Measurements from ENCODE around the gene TMPRSS6.

Gene TMPRSS6

DNA sequence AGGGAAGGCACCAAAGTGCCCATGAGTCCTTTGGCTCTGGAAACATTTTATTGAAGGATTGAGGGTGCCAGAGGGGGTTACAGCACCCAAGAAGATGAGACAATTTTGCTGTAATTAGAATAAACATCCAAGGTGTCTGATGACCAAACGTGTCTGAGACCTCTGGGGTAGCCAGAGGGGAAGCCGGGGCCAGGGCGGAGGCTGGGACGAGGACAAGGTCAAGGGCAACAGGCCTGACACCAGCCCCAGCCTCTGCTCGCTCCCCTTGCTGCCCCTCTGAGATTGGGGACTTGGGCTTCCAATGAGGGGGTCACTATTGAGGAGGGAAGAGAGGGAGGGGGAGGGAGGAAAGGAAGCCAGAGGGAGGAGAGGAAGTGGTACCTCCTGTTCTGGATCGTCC, 25.6 kb downstream of the TMPRSS6 start:
- no peak for DNase-seq (ENCODE audit: low read depth)
- TF ChIP-seq, protein P1, sequence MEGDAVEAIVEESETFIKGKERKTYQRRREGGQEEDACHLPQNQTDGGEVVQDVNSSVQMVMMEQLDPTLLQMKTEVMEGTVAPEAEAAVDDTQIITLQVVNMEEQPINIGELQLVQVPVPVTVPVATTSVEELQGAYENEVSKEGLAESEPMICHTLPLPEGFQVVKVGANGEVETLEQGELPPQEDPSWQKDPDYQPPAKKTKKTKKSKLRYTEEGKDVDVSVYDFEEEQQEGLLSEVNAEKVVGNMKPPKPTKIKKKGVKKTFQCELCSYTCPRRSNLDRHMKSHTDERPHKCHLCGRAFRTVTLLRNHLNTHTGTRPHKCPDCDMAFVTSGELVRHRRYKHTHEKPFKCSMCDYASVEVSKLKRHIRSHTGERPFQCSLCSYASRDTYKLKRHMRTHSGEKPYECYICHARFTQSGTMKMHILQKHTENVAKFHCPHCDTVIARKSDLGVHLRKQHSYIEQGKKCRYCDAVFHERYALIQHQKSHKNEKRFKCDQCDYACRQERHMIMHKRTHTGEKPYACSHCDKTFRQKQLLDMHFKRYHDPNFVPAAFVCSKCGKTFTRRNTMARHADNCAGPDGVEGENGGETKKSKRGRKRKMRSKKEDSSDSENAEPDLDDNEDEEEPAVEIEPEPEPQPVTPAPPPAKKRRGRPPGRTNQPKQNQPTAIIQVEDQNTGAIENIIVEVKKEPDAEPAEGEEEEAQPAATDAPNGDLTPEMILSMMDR (IDR thresholded peaks at IDR 0.05; ENCODE audit: low read length, missing control alignments): no peak

DNA sequence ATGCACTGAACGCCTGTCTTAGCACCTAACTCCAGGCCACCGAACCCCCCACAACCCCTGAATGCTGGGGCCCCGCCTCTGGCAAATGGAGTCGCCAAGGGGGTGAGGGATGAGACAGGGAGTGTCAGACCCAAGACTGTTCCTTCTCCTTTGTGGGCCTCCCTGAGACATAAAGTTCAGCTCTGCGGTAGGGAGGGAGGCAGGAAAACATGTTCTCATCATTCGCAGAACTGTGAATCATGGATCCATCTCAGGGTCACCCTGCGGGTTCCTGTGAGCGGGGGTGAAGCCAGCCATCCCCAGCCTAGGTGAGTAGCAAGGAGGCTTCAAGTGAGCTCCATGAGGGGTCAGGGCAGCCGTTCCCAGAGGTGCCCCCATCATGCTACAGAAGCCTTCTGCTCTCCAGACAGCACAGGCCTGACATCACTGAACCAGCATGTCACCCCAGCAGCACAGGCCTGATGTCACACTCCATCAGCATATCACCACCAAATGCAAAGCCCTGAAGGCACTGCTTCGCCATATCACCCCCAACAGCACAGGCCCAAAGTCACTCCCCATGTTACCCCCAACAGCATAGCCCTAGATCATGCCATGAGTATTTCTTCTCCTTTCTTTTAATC, 27.2 kb downstream of the TMPRSS6 start:
- no peak for DNase-seq (ENCODE audit: low read depth)
- no peak overlapping the region for H3K4me3 ChIP-seq (replicated peaks; ENCODE audit: low read depth, low read length)
- TF ChIP-seq, protein P1 (IDR thresholded peaks at IDR 0.05; ENCODE audit: low read length, missing control alignments): no peak

More for the DNA sequence above, 25.6 kb downstream of the TMPRSS6 start:
- H3K4me3 ChIP-seq (replicated peaks; ENCODE audit: low read depth, low read length): no peak overlapping the region

DNA sequence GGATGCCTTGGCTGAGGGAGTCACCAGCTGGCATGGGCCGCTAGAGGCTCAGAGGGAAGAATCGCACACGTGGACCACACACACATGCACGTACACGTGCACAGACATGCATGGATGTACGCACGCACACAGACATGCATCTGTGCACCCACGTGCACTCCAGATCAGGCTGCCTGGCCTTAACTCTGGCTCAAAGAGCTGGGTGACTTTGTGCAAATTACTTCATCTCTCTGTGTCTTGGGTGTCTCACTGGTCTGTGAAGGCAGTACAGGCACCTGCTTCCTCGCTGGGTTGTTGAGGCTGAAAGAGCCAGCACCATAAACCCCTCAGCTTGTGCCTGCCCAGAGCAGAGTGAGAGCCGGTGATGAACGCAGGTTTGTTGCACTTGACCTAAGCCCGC, 28.7 kb downstream of the TMPRSS6 start:
- TF ChIP-seq, protein P1 (IDR thresholded peaks at IDR 0.05; ENCODE audit: low read length, missing control alignments): no peak
- no peak overlapping the region for H3K4me3 ChIP-seq (replicated peaks; ENCODE audit: low read depth, low read length)
- DNase-seq (ENCODE audit: low read depth): no peak

DNA sequence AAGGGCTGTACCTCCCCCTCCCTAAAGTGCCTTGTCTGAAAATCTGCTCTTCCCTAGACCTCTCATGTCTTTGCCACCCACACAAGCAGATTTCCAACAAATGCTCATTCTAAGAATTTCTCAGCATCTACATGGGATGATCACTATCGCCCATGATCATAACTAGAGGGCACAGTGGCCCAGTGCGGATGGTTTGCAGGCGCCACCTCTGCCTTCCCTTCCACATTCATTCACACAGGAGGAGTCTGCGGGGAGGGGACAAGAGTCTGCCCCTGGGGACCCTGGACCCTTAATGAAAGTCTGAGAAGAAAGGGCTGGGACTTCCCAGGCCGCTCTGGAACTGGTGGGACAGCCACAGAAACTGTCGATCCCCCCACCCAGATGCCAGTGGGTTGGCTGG, 29.1 kb downstream of the TMPRSS6 start:
- TF ChIP-seq, protein P1 (IDR thresholded peaks at IDR 0.05; ENCODE audit: low read length, missing control alignments): no peak
- no peak for DNase-seq (ENCODE audit: low read depth)
- H3K4me3 ChIP-seq (replicated peaks; ENCODE audit: low read depth, low read length): no peak overlapping the region

DNA sequence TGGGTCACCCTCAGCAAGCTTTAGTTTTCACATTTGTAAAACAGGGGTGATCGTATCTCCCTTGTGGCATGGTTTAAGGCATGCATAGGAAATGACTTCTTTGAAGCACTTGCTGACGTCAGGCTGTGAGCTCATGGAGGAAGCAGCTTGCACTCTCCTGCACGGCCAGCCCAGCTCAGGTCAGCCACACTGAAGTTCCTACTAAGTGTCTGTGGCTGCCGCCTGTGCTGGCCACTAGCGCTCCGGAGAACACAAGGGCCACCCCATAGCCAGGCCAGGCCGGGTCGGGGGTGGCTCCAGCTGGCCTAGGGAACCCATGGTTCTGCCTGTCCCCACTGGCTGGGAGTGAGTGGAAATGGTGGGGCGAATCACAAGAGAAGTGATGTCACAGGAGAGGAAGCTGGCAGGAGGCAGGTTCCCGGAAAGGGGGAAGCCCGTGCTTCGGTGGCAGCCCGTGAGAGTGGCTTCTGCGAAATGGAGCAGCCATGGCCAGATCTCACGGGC, 29.8 kb downstream of the TMPRSS6 start:
- peak; percentile 67 for DNase-seq (ENCODE audit: low read depth)
- H3K4me3 ChIP-seq (replicated peaks; ENCODE audit: low read depth, low read length): no peak overlapping the region
- TF ChIP-seq, protein P1 (IDR thresholded peaks at IDR 0.05; ENCODE audit: low read length, missing control alignments): no peak

DNA sequence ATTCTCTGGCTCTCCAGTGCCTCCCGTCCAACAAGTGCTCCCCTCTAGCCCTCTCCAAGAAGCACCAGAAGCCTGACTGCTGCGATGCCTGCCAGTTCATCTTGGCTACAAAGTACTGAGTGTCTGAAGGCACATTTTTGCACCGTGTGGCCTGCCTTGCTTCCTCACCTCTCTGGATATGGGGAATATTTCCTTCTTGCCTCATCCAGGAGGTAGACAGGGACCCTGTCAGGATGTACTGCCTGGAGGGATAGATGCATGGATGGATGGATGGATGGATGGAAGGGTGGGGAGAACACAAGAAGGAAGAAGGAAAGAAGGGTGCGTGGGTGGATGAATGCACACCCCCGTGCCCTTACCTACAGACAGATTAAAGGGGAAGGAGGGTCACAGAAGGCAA, 30.4 kb downstream of the TMPRSS6 start:
- TF ChIP-seq, protein P1 (IDR thresholded peaks at IDR 0.05; ENCODE audit: low read length, missing control alignments): no peak
- H3K4me3 ChIP-seq (replicated peaks; ENCODE audit: low read depth, low read length): no peak overlapping the region
- DNase-seq (ENCODE audit: low read depth): no peak

Measured in fibroblast of pulmonary artery (primary cell).